HepG2 (cell line): ENCODE results near the gene MRM3. TPM values are rescaled to one million over a fixed set of nuclear protein-coding genes. Genes with fewer than 3 reads are reported as not detected.

Experiments
- ARID2 ChIP-seq: sonication (generic); formaldehyde crosslinking; IDR thresholded peaks from 2 replicates; pipeline ENCODE4 v1.8.1; 2022; ENCODE audit warnings: mild to moderate bottlenecking, missing genetic modification reagents, borderline replicate concordance
- EEA1 ChIP-seq: sonication (generic); formaldehyde crosslinking; IDR thresholded peaks from 2 replicates; pipeline ENCODE4 v1.5.1; 2020; ENCODE audit warnings: mild to moderate bottlenecking, missing genetic modification reagents, borderline replicate concordance
- FOSL1 ChIP-seq: sonication (generic); formaldehyde crosslinking; IDR thresholded peaks from 2 replicates; pipeline ENCODE4 v1.9.0; 2021; ENCODE audit warnings: missing genetic modification reagents, borderline replicate concordance
- HDAC1 ChIP-seq: sonication (generic); formaldehyde crosslinking; IDR thresholded peaks from 2 replicates; pipeline ENCODE4 v1.5.1; 2020; ENCODE audit warnings: mild to moderate bottlenecking, missing genetic modification reagents
- HNRNPL ChIP-seq: fragments of 200-400 bp; formaldehyde crosslinking; IDR thresholded peaks from 2 replicates; pipeline ENCODE4 v1.6.1; 2017; ENCODE audit warnings: mild to moderate bottlenecking, low read depth, low read length
- KLF15 ChIP-seq: sonication (generic); formaldehyde crosslinking; IDR thresholded peaks from 2 replicates; pipeline ENCODE4 v1.8.1; 2023; ENCODE audit warnings: borderline replicate concordance, mild to moderate bottlenecking, inconsistent platforms, missing genetic modification reagents, mixed read lengths
- MTF1 ChIP-seq: sonication (generic); formaldehyde crosslinking; IDR thresholded peaks from 2 replicates; pipeline ENCODE4 v1.5.0; 2020; ENCODE audit warnings: missing genetic modification reagents
- NFIB ChIP-seq: sonication (generic); formaldehyde crosslinking; IDR thresholded peaks from 2 replicates; pipeline ENCODE4 v1.9.0; 2021; ENCODE audit warnings: missing genetic modification reagents, mild to moderate bottlenecking, borderline replicate concordance
- NRL ChIP-seq: sonication (generic); formaldehyde crosslinking; IDR thresholded peaks from 2 replicates; pipeline ENCODE4 v1.5.0; 2020; ENCODE audit warnings: missing genetic modification reagents, mild to moderate bottlenecking, moderate library complexity, borderline replicate concordance
- STAG1 ChIP-seq: sonication (generic); formaldehyde crosslinking; IDR thresholded peaks from 2 replicates; pipeline ENCODE4 v1.4.0; 2020; ENCODE audit warnings: missing genetic modification reagents
- TAF15 ChIP-seq: fragments of 200-400 bp; formaldehyde crosslinking; IDR thresholded peaks from one replicate; pipeline ENCODE4 v1.6.1; 2018; ENCODE audit warnings: mild to moderate bottlenecking, low read depth, low read length; ENCODE audit not compliant: poor library complexity, severe bottlenecking
- ZKSCAN1 ChIP-seq: fragments of 150-350 bp; IDR thresholded peaks from 2 replicates; pipeline ENCODE4 v1.6.1; 2014; ENCODE audit warnings: low read length
- ZNF20 ChIP-seq: sonication (generic); formaldehyde crosslinking; IDR thresholded peaks from 2 replicates; pipeline ENCODE4 v1.4.0; 2020; ENCODE audit warnings: mild to moderate bottlenecking, moderate library complexity, missing genetic modification reagents
- ZNF207 ChIP-seq: fragments of 450-650 bp; IDR thresholded peaks from 2 replicates; pipeline ENCODE4 v1.6.1; 2016; ENCODE audit warnings: antibody characterized with exemption, borderline replicate concordance
- ZNF251 ChIP-seq: sonication (generic); formaldehyde crosslinking; IDR thresholded peaks from 2 replicates; pipeline ENCODE4 v1.9.0; 2021; ENCODE audit warnings: mild to moderate bottlenecking, missing genetic modification reagents
- ZNF34 ChIP-seq: sonication (generic); formaldehyde crosslinking; IDR thresholded peaks from 2 replicates; pipeline ENCODE4 v1.4.0; 2020; ENCODE audit warnings: mild to moderate bottlenecking, missing genetic modification reagents, borderline replicate concordance
- ZNF460 ChIP-seq: sonication (generic); formaldehyde crosslinking; IDR thresholded peaks from 2 replicates; pipeline ENCODE4 v1.5.1; 2020; ENCODE audit warnings: missing genetic modification reagents, mild to moderate bottlenecking, borderline replicate concordance
- ZNF550 ChIP-seq: sonication (generic); formaldehyde crosslinking; IDR thresholded peaks from 2 replicates; pipeline ENCODE4 v1.4.0; 2020; ENCODE audit warnings: mild to moderate bottlenecking, missing genetic modification reagents, borderline replicate concordance
- ZNF678 ChIP-seq: sonication (generic); formaldehyde crosslinking; IDR thresholded peaks from 2 replicates; pipeline ENCODE4 v1.4.0; 2020; ENCODE audit warnings: mild to moderate bottlenecking, missing genetic modification reagents
- ZNF761 ChIP-seq: sonication (generic); formaldehyde crosslinking; conservative IDR thresholded peaks from 2 replicates; pipeline ENCODE4 v1.4.0; 2020; ENCODE audit warnings: mild to moderate bottlenecking, missing genetic modification reagents
- ZNF841 ChIP-seq: sonication (generic); formaldehyde crosslinking; IDR thresholded peaks from 2 replicates; pipeline ENCODE4 v1.8.1; 2023; ENCODE audit warnings: missing genetic modification reagents, borderline replicate concordance
- polyA plus RNA-seq, 8 experiments: library from polyadenylated mRNA; depleted of rRNA in 3 of 8; stranded (reverse) in 7 of 8; unstranded in 1 of 8; fragments of >200 nt; fragmentation: Illumina TruSeq in 4 of 8; extraction: Trizol in 4 of 8; gene quantifications; 2 replicates each; pipeline versions ENCODE4 v1.2.1 to v1.2.3, GENCODE V29; 2011 to 2016; ENCODE audit warnings: low read depth in 4 of 8, missing spikeins in 1 of 8, mixed read lengths in 1 of 8; ENCODE audit not compliant: insufficient read depth in 1 of 8
- total RNA-seq, 5 experiments: library from RNA; depleted of rRNA; stranded (reverse); fragments of >200 nt; fragmentation: Illumina TruSeq; extraction: Trizol; gene quantifications; 2 replicates each; pipeline ENCODE4 v1.2.3, GENCODE V29; 2016; ENCODE audit warnings: low read depth in 1 of 5
- TF ChIP-seq, protein P1 (sequence below): sonication (generic); formaldehyde crosslinking; IDR thresholded peaks from 2 replicates; pipeline ENCODE4 v1.5.1; 2020; ENCODE audit warnings: mild to moderate bottlenecking, missing genetic modification reagents
- TF ChIP-seq, protein P2 (sequence below): sonication (generic); formaldehyde crosslinking; IDR thresholded peaks from 2 replicates; pipeline ENCODE4 v1.5.1; 2020; ENCODE audit warnings: mild to moderate bottlenecking, missing genetic modification reagents, borderline replicate concordance
- TF ChIP-seq, protein P3 (sequence below): sonication (generic); formaldehyde crosslinking; IDR thresholded peaks from 2 replicates; pipeline ENCODE4 v1.4.0; 2020; ENCODE audit warnings: mild to moderate bottlenecking, missing genetic modification reagents

MRM3 gene
- total and polyA plus RNA-seq, 2 of the 13 experiments (the other 11 are each of a cell fraction or from before 2014, with no cell fraction given), result 12.3 to 25.5 TPM

DNA sequence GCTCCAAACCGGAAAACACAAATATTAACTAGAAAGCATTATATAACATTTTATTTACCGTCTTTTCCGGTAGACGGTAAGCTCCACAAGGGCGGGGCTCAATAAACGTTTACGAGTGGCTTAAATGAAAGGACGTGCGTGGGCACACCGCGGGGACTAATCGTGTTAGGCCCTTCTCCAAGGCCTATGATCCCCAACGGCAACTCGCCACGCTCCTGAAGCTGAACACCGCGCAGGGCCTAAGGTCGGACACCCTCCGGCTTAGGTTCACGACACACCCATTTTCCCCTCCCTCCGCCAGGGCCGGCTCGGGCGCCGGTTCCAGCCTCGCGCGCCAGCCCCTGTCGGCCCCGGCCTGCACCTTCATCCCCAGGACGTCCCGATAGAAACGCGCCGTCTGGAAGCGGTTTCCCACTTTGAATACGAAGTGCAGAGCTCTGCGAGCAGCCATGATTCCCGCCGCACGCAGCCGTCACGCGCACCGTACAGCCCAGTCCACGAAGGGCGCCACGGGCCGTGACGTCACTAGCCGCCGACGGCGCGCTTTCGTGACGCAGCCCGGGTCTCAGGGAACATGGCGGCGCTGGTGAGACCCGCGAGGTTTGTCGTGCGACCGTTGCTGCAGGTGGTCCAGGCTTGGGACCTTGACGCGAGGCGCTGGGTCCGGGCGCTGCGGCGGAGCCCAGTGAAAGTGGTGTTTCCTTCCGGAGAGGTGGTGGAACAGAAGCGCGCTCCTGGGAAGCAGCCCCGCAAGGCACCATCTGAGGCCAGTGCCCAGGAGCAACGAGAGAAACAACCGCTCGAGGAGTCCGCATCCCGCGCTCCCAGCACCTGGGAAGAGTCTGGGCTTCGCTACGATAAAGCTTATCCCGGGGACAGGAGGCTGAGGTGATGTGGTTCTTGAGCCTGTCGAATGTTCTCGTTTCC is at the start of gene MRM3, which contains the start of gene GLOD4 (continued):
- TF ChIP-seq TAF15 (no peak), ZNF550 (CRISPR knock-in tag) (0 out of 2 replicates have a peak, but pooled peaks have one; percentile 80), ARID2 (CRISPR knock-in tag) (0 out of 2 replicates have a peak, but pooled peaks have one; percentile 29), ZNF841 (CRISPR knock-in tag) (no peak), ZNF207 (no peak), ZNF34 (CRISPR knock-in tag) (0 out of 2 replicates have a peak, but pooled peaks have one; percentile 34), FOSL1 (CRISPR knock-in tag) (no peak), KLF15 (peak; percentile 39; the same call in 1 of the 2 replicates), HDAC1 (CRISPR knock-in tag) (peak; percentile 100), ZNF761 (CRISPR knock-in tag) (0 out of 2 replicates have a peak, but pooled peaks have one; percentile 49), EEA1 (no peak; the same call in 1 of the 2 replicates), ZNF678 (CRISPR knock-in tag) (peak; percentile 26; the same call in 1 of the 2 replicates), MTF1 (no peak), ZNF460 (CRISPR knock-in tag) (no peak), STAG1 (peak; percentile 4; the same call in 1 of the 2 replicates), ZNF251 (no peak), ZNF20 (no peak), HNRNPL (0 out of 2 replicates have a peak, but pooled peaks have one; percentile 57), NFIB (CRISPR knock-in tag) (no peak), ZKSCAN1 (no peak), NRL (CRISPR knock-in tag) (peak; percentile 77; the same call in 1 of the 2 replicates)
- TF ChIP-seq, protein P1, sequence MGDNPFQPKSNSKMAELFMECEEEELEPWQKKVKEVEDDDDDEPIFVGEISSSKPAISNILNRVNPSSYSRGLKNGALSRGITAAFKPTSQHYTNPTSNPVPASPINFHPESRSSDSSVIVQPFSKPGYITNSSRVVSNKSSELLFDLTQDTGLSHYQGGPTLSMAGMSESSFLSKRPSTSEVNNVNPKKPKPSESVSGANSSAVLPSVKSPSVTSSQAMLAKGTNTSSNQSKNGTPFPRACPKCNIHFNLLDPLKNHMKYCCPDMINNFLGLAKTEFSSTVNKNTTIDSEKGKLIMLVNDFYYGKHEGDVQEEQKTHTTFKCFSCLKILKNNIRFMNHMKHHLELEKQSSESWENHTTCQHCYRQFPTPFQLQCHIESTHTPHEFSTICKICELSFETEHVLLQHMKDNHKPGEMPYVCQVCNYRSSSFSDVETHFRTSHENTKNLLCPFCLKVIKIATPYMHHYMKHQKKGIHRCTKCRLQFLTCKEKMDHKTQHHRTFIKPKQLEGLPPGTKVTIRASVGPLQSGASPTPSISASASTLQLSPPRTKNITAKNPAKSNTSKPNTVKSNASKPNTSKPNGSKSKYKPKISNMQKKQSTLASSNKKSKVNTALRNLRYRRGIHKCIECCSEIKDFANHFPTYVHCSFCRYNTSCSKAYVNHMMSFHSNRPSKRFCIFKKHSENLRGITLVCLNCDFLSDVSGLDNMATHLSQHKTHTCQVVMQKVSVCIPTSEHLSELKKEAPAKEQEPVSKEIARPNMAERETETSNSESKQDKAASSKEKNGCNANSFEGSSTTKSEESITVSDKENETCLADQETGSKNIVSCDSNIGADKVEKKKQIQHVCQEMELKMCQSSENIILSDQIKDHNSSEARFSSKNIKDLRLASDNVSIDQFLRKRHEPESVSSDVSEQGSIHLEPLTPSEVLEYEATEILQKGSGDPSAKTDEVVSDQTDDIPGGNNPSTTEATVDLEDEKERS, result peak; percentile 75
- TF ChIP-seq, protein P2, sequence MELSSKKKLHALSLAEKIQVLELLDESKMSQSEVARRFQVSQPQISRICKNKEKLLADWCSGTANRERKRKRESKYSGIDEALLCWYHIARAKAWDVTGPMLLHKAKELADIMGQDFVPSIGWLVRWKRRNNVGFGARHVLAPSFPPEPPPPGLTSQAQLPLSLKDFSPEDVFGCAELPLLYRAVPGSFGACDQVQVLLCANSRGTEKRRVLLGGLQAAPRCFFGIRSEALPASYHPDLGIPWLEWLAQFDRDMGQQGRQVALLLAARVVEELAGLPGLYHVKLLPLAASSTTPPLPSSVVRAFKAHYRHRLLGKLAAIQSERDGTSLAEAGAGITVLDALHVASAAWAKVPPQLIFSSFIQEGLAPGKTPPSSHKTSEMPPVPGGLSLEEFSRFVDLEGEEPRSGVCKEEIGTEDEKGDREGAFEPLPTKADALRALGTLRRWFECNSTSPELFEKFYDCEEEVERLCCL (CRISPR knock-in tag), result no peak; the same call in 1 of the 2 replicates
- TF ChIP-seq, protein P3, sequence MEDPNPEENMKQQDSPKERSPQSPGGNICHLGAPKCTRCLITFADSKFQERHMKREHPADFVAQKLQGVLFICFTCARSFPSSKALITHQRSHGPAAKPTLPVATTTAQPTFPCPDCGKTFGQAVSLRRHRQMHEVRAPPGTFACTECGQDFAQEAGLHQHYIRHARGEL (CRISPR knock-in tag), result peak; percentile 67; the same call in 1 of the 2 replicates
